Caco-2 (cell line): ENCODE results near the gene ARHGAP30. TPM values are rescaled to one million over a fixed set of nuclear protein-coding genes. Genes with fewer than 3 reads are reported as not detected.
A peak's percentile ranks its signal among the peaks of the same experiment; 100 is the strongest.

Experiments used
- BruUV-seq: library from RNA; stranded (reverse); fragments of 400-500 nt; replicated peaks from 2 replicates; lab custom pipeline; 2021; lab: Mats Ljungman, UMichigan
- CTCF ChIA-PET: fragments of 300-600 bp; sonication (Branson Sonifier 250); formaldehyde crosslinking; loops from one replicate; lab custom pipeline; 2022; ENCODE audit warnings: antibody characterized with exemption; lab: Charles Lee
- POLR2A ChIA-PET: fragments of 300-600 bp; sonication (Branson Sonifier 250); formaldehyde crosslinking; loops from one replicate; lab custom pipeline; 2022; ENCODE audit warnings: antibody characterized with exemption; lab: Charles Lee
- DNase-seq, 2 experiments: peaks; one replicate each; pipeline versions ENCODE4 v3.0.0 to v3.0.0-alpha.2; 2020 to 2022
- H3K27me3 ChIP-seq: replicated peaks from 2 replicates; pipeline ENCODE4 v1.6.0; 2011; ENCODE audit warnings: low read length; ENCODE audit not compliant: control insufficient read depth, insufficient read depth
- H3K36me3 ChIP-seq: 2 replicates; pipeline ENCODE4 v1.5.1; 2011; ENCODE audit warnings: low read length; ENCODE audit not compliant: control insufficient read depth, insufficient read depth
- H3K4me1 ChIP-seq: fragments of 250-450 bp; sonication (Bioruptor Pico); 2 replicates; pipeline ENCODE4 v1.5.1; 2020; ENCODE audit warnings: mild to moderate bottlenecking
- H3K4me3 ChIP-seq: 2 replicates; pipeline ENCODE4 v1.5.1; 2011; ENCODE audit warnings: low read depth, mild to moderate bottlenecking, control low read depth, low read length
- H3K9me3 ChIP-seq: fragments of 250-450 bp; sonication (Bioruptor Pico); 2 replicates; pipeline ENCODE4 v1.5.1; 2020; ENCODE audit warnings: mild to moderate bottlenecking, moderate library complexity
- H3K27ac Mint-ChIP-seq: one replicate; pipeline ENCODE4 v1.8.0; 2022; ENCODE audit warnings: mixed read lengths; ENCODE audit not compliant: unreplicated experiment
- H3K27me3 Mint-ChIP-seq: one replicate; pipeline ENCODE4 v1.8.0; 2022; ENCODE audit warnings: mixed read lengths; ENCODE audit not compliant: insufficient read depth, unreplicated experiment
- H3K36me3 Mint-ChIP-seq: one replicate; pipeline ENCODE4 v1.8.0; 2022; ENCODE audit warnings: mild to moderate bottlenecking, mixed read lengths; ENCODE audit not compliant: insufficient read depth, unreplicated experiment
- H3K4me1 Mint-ChIP-seq: one replicate; pipeline ENCODE4 v1.8.0; 2022; ENCODE audit warnings: low read depth, mixed read lengths; ENCODE audit not compliant: unreplicated experiment
- H3K4me3 Mint-ChIP-seq: one replicate; pipeline ENCODE4 v1.8.0; 2022; ENCODE audit warnings: mild to moderate bottlenecking, moderate library complexity, mixed read lengths; ENCODE audit not compliant: unreplicated experiment
- H3K9me3 Mint-ChIP-seq: one replicate; pipeline ENCODE4 v1.8.0; 2022; ENCODE audit warnings: mixed read lengths; ENCODE audit not compliant: unreplicated experiment
- CTCF ChIP-seq, 2 experiments: fragments of 200-600 bp in 1 of 2; IDR thresholded peaks; 1 replicate in 1 of 2; 2 replicates in 1 of 2; pipeline versions ENCODE4 v1.5.1 to v1.8.0; 2011 to 2022; ENCODE audit warnings: antibody characterized with exemption in 1 of 2, control low read depth in 1 of 2, inconsistent platforms in 1 of 2, low read depth in 1 of 2, low read length in 1 of 2, mild to moderate bottlenecking in 1 of 2, moderate library complexity in 1 of 2; ENCODE audit not compliant: insufficient read depth in 1 of 2, severe bottlenecking in 1 of 2, unreplicated experiment in 1 of 2
- intact Hi-C: fragments of 100-400 bp; cut with micrococcal nuclease; formaldehyde crosslinking; loops from one replicate; pipeline ENCODE4 v1.10.0; 2022; ENCODE audit not compliant: unreplicated experiment
- total RNA-seq: library from RNA; stranded (reverse); gene quantifications from 2 replicates; pipeline ENCODE4 v1.2.3, GENCODE V29; 2022

Gene ARHGAP30
- total RNA-seq, 1 experiment from 2014 or later: not detected

- BruUV-seq: TSS peak; percentile 83
- peak; percentile 63 to 65 for DNase-seq
- intact Hi-C loops: loop anchor here (1.0 kb wide), 3 partner anchors 24 to 53 kb away; partner anchors contain the start of genes F11R and KLHDC9
- Histone ChIP-seq H3K4me1 (peaks cover 6% of the 10 kb centered on the region), H3K9me3 (peaks cover 12% of the 10 kb centered on the region; the same call in 1 of the 2 replicates), H3K36me3 (peaks cover 9% of the 10 kb centered on the region), H3K27me3 (no peaks in the 10 kb centered on the region), H3K4me3 (peak overlapping the region; percentile 76)
- Mint-ChIP-seq H3K4me3 (peak overlapping the region; percentile 90), H3K36me3 (peaks cover 34% of the 10 kb centered on the region), H3K4me1 (no peaks in the 10 kb centered on the region), H3K9me3 (peaks cover 13% of the 10 kb centered on the region), H3K27ac (peak overlapping the region; percentile 95), H3K27me3 (no peaks in the 10 kb centered on the region)
- POLR2A ChIA-PET: interaction anchor here (0.6 to 3.7 kb wide), 7 partner anchors 10 to 87 kb away, joined by 4 to 84 read pairs (median 6); partner anchors contain the start of genes DEDD, F11R, NIT1 and PFDN2
- no peak for TF ChIP-seq CTCF (IDR thresholded peaks at IDR 0.05; ENCODE audit: insufficient read depth in 1 of 2, low read depth in 1 of 2, low read length in 1 of 2, severe bottlenecking in 1 of 2, unreplicated experiment in 1 of 2)
- CTCF ChIA-PET: interaction anchor here (0.5 to 2.6 kb wide), 9 partner anchors 10 to 53 kb away, joined by 3 to 14 read pairs (median 4); partner anchors contain the start of gene F11R
Observed at GRCh38 chr1:161044908-161045735, 24.6 kb downstream of the ARHGAP30 start.

- no peak for TF ChIP-seq CTCF (IDR thresholded peaks at IDR 0.05; ENCODE audit: insufficient read depth in 1 of 2, low read depth in 1 of 2, low read length in 1 of 2, severe bottlenecking in 1 of 2, unreplicated experiment in 1 of 2)
- H3K27me3 Mint-ChIP-seq: no peaks in the 10 kb centered on the region
- no peaks in the 10 kb centered on the region for H3K4me1 Mint-ChIP-seq
- H3K27me3 ChIP-seq: no peaks in the 10 kb centered on the region
- H3K9me3 Mint-ChIP-seq: peaks cover 13% of the 10 kb centered on the region
- intact Hi-C loops: no loop called here
- peak overlapping the region; percentile 95 for H3K27ac Mint-ChIP-seq
- H3K4me1 ChIP-seq: peaks cover 6% of the 10 kb centered on the region
- peaks cover 11% of the 10 kb centered on the region for H3K36me3 ChIP-seq
- peaks cover 10% of the 10 kb centered on the region; the same call in 1 of the 2 replicates for H3K9me3 ChIP-seq
- ChIA-PET POLR2A (interaction anchor here (3.7 kb wide), 1 partner anchor 23 kb away, joined by 84 read pairs; the partner anchor contains the start of gene F11R), CTCF (interaction anchor here (0.6 to 2.6 kb wide), 5 partner anchors 16 to 53 kb away, joined by 3 to 14 read pairs (median 8); partner anchors contain the start of gene F11R)
- DNase-seq: no peak
- BruUV-seq: no TSS peak
- peaks cover 39% of the 10 kb centered on the region for H3K36me3 Mint-ChIP-seq
- H3K4me3 ChIP-seq: peak overlapping the region; percentile 76
- H3K4me3 Mint-ChIP-seq: peak overlapping the region; percentile 90
Observed at GRCh38 chr1:161044535-161044907, 25.2 kb downstream of the ARHGAP30 start.

- H3K4me1 Mint-ChIP-seq: no peaks in the 10 kb centered on the region
- POLR2A ChIA-PET: no interaction called here
- no TSS peak for BruUV-seq
Observed at GRCh38 chr1:161039546-161039945, 30.1 kb downstream of the ARHGAP30 start.

More at GRCh38 chr1:161039546-161039945, 30.1 kb downstream of the ARHGAP30 start:
- TF ChIP-seq CTCF (IDR thresholded peaks at IDR 0.05; ENCODE audit: insufficient read depth in 1 of 2, low read depth in 1 of 2, low read length in 1 of 2, severe bottlenecking in 1 of 2, unreplicated experiment in 1 of 2): no peak
- DNase-seq: no peak
- CTCF ChIA-PET: interaction anchor here (0.6 to 1.4 kb wide), 2 partner anchors 18 to 48 kb away, joined by 3 to 4 read pairs; no protein-coding TSS in a partner anchor
- Mint-ChIP-seq H3K9me3 (no peaks in the 10 kb centered on the region), H3K4me3 (peak overlapping the region; percentile 94), H3K27me3 (no peaks in the 10 kb centered on the region), H3K27ac (peak overlapping the region; percentile 87), H3K36me3 (peaks cover 37% of the 10 kb centered on the region)
- Histone ChIP-seq H3K36me3 (peaks cover 12% of the 10 kb centered on the region), H3K27me3 (no peaks in the 10 kb centered on the region), H3K4me3 (no peak overlapping the region), H3K4me1 (peaks cover 7% of the 10 kb centered on the region; the same call in 1 of the 2 replicates), H3K9me3 (no peaks in the 10 kb centered on the region)
- intact Hi-C loops: no loop called here
